ENCODE results near the gene DHRS12. TPM values are rescaled to one million over a fixed set of nuclear protein-coding genes. Genes with fewer than 3 reads are reported as not detected.

Gene DHRS12
- total RNA-seq, 3 donors from 2014 or later (not counting 1 experiment from before 2014, with no cell fraction given), result 7.0 to 11.7 (median 10.4) TPM

GRCh38 chr13:51724721-51725120, 79.2 kb downstream of the DHRS12 start:
- Histone ChIP-seq H3K36me3 (ENCODE audit: control insufficient read depth, insufficient read depth, low read length) (peaks cover 18% of the 10 kb centered on the region), H3K4me3 (ENCODE audit: low read length) (no peak overlapping the region), H3K27me3 (ENCODE audit: control insufficient read depth, insufficient read depth, low read length) (no peaks in the 10 kb centered on the region), H3K9me3 (ENCODE audit: control insufficient read depth, insufficient read depth, low read length) (no peaks in the 10 kb centered on the region), H3K27ac (ENCODE audit: low read length) (no peak overlapping the region), H3K4me1 (ENCODE audit: control insufficient read depth, insufficient read depth, low read length) (no peaks in the 10 kb centered on the region)
- no peak overlapping the region for H3K4me3 Mint-ChIP-seq
- H3K27ac Mint-ChIP-seq, result no peak overlapping the region
- H3K27me3 Mint-ChIP-seq (ENCODE audit: low read depth in 2 of 2), result no peaks in the 10 kb centered on the region
- H3K9me3 Mint-ChIP-seq, result no peaks in the 10 kb centered on the region
- DNase-seq (no peak), ATAC-seq (no peak)
- peaks cover 4 to 7% of the 10 kb centered on the region in 2 donors for H3K4me1 Mint-ChIP-seq
- intact Hi-C loops (cut with micrococcal nuclease), result loop anchor here (10.0 kb wide), 1 partner anchor 140 kb away; the partner anchor contains the start of gene WDFY2
- H3K36me3 Mint-ChIP-seq, result peaks cover 7% of the 10 kb centered on the region
- no peak for TF ChIP-seq CTCF (IDR thresholded peaks at IDR 0.05)

- Mint-ChIP-seq H3K4me3 (no peak overlapping the region), H3K9me3 (no peaks in the 10 kb centered on the region), H3K36me3 (peaks cover 7% of the 10 kb centered on the region), H3K4me1 (peaks cover 4 to 7% of the 10 kb centered on the region in 2 donors), H3K27ac (no peak overlapping the region), H3K27me3 (ENCODE audit: low read depth in 2 of 2) (no peaks in the 10 kb centered on the region)
- no peak overlapping the region for H3K27ac ChIP-seq (ENCODE audit: low read length)
- ATAC-seq, result no peak
- no peak for TF ChIP-seq CTCF (IDR thresholded peaks at IDR 0.05)
- 96% methylated on average over 5 of the region's 6 CpGs for WGBS (ENCODE audit: insufficient coverage)
- no peak for DNase-seq
- no peak overlapping the region for H3K4me3 ChIP-seq (ENCODE audit: low read length)
- intact Hi-C loops (cut with micrococcal nuclease), result loop anchor here (10.0 kb wide), 1 partner anchor 139 kb away; the partner anchor contains the start of gene WDFY2
- no peaks in the 10 kb centered on the region for H3K4me1 ChIP-seq (ENCODE audit: control insufficient read depth, insufficient read depth, low read length)
- peaks cover 15% of the 10 kb centered on the region for H3K36me3 ChIP-seq (ENCODE audit: control insufficient read depth, insufficient read depth, low read length)
- H3K27me3 ChIP-seq (ENCODE audit: control insufficient read depth, insufficient read depth, low read length), result no peaks in the 10 kb centered on the region
- no peaks in the 10 kb centered on the region for H3K9me3 ChIP-seq (ENCODE audit: control insufficient read depth, insufficient read depth, low read length)
Measured at GRCh38 chr13:51723529-51723928, 80.4 kb downstream of the DHRS12 start.

GRCh38 chr13:51721496-51721895, 82.5 kb downstream of the DHRS12 start:
- Histone ChIP-seq H3K27ac (ENCODE audit: low read length) (no peak overlapping the region), H3K4me3 (ENCODE audit: low read length) (no peak overlapping the region), H3K36me3 (ENCODE audit: control insufficient read depth, insufficient read depth, low read length) (peaks cover 5% of the 10 kb centered on the region), H3K27me3 (ENCODE audit: control insufficient read depth, insufficient read depth, low read length) (no peaks in the 10 kb centered on the region), H3K4me1 (ENCODE audit: control insufficient read depth, insufficient read depth, low read length) (no peaks in the 10 kb centered on the region), H3K9me3 (ENCODE audit: control insufficient read depth, insufficient read depth, low read length) (no peaks in the 10 kb centered on the region)
- no peak for TF ChIP-seq CTCF (IDR thresholded peaks at IDR 0.05)
- peak overlapping the region in 1 of 2 donors; percentile 7 for H3K27ac Mint-ChIP-seq
- no peak overlapping the region for H3K4me3 Mint-ChIP-seq
- H3K4me1 Mint-ChIP-seq, result peaks cover 4 to 7% of the 10 kb centered on the region in 2 donors
- no peak for ATAC-seq
- WGBS (ENCODE audit: insufficient coverage), result 71% methylated on average over 3 of the region's 3 CpGs
- no peak for DNase-seq
- H3K36me3 Mint-ChIP-seq, result no peaks in the 10 kb centered on the region
- no peaks in the 10 kb centered on the region for H3K27me3 Mint-ChIP-seq (ENCODE audit: low read depth in 2 of 2)
- intact Hi-C loops (cut with micrococcal nuclease), result loop anchor here (10.0 kb wide), 1 partner anchor 137 kb away; the partner anchor contains the start of gene WDFY2
- no peaks in the 10 kb centered on the region for H3K9me3 Mint-ChIP-seq

GRCh38 chr13:51719394-51719793, 84.6 kb downstream of the DHRS12 start:
- H3K9me3 Mint-ChIP-seq, result no peaks in the 10 kb centered on the region
- no peaks in the 10 kb centered on the region for H3K27me3 Mint-ChIP-seq (ENCODE audit: low read depth in 2 of 2)
- no peak overlapping the region for H3K4me3 Mint-ChIP-seq
- no peaks in the 10 kb centered on the region for H3K4me1 ChIP-seq (ENCODE audit: control insufficient read depth, insufficient read depth, low read length)
- WGBS (ENCODE audit: insufficient coverage), result 100% methylated on average over 1 of the region's 1 CpG
- H3K4me1 Mint-ChIP-seq, result peaks cover 0 to 7% of the 10 kb centered on the region in 2 donors
- no peaks in the 10 kb centered on the region for H3K9me3 ChIP-seq (ENCODE audit: control insufficient read depth, insufficient read depth, low read length)
- no peaks in the 10 kb centered on the region for H3K36me3 ChIP-seq (ENCODE audit: control insufficient read depth, insufficient read depth, low read length)
- H3K4me3 ChIP-seq (ENCODE audit: low read length), result no peak overlapping the region
- H3K27ac Mint-ChIP-seq, result no peak overlapping the region
- TF ChIP-seq CTCF (IDR thresholded peaks at IDR 0.05), result no peak
- intact Hi-C loops (cut with micrococcal nuclease), result no loop called here
- no peaks in the 10 kb centered on the region for H3K27me3 ChIP-seq (ENCODE audit: control insufficient read depth, insufficient read depth, low read length)
- no peak overlapping the region for H3K27ac ChIP-seq (ENCODE audit: low read length)
- H3K36me3 Mint-ChIP-seq, result no peaks in the 10 kb centered on the region
- no peak for ATAC-seq
- no peak for DNase-seq
